Neuronal stem cell (in vitro differentiated cells): ENCODE results near the gene IL17C.

Source experiments
- DNase-seq: peaks from one replicate; pipeline ENCODE4 v3.0.0-alpha.2; 2013; ENCODE audit warnings: low spot score
- H2AFZ ChIP-seq: one replicate; pipeline ENCODE4 v1.6.1; 2013; ENCODE audit warnings: mild to moderate bottlenecking, low read length, inconsistent platforms
- H2AK5ac ChIP-seq: 2 replicates; pipeline ENCODE4 v1.6.1; 2013; ENCODE audit warnings: low read depth, mild to moderate bottlenecking, inconsistent platforms, low read length, moderate library complexity, mixed read lengths
- H2BK120ac ChIP-seq: 2 replicates; pipeline ENCODE4 v1.6.1; 2013; ENCODE audit warnings: low read depth, mild to moderate bottlenecking, inconsistent platforms, low read length, moderate library complexity, mixed read lengths
- H2BK12ac ChIP-seq: one replicate; pipeline ENCODE4 v1.6.1; 2013; ENCODE audit warnings: low read length, inconsistent platforms
- H2BK15ac ChIP-seq: 2 replicates; pipeline ENCODE4 v1.6.1; 2013; ENCODE audit warnings: mild to moderate bottlenecking, low read length, inconsistent platforms, mixed read lengths
- H2BK5ac ChIP-seq: one replicate; pipeline ENCODE4 v1.6.1; 2013; ENCODE audit warnings: inconsistent platforms, mild to moderate bottlenecking, low read length, moderate library complexity
- H3K14ac ChIP-seq: one replicate; pipeline ENCODE4 v1.6.1; 2013; ENCODE audit warnings: low read length, inconsistent platforms
- H3K18ac ChIP-seq: 2 replicates; pipeline ENCODE4 v1.6.1; 2013; ENCODE audit warnings: low read length, inconsistent platforms
- H3K23ac ChIP-seq: 2 replicates; pipeline ENCODE4 v1.6.1; 2013; ENCODE audit warnings: low read depth, mild to moderate bottlenecking, mixed read lengths, low read length, inconsistent platforms; ENCODE audit not compliant: poor library complexity
- H3K27ac ChIP-seq: replicated peaks from 3 replicates; pipeline ENCODE4 v1.5.1; 2013; ENCODE audit warnings: low read length, inconsistent platforms
- H3K27me3 ChIP-seq, 3 experiments: 2 replicates each; pipeline ENCODE4 v1.6.1; 2013; ENCODE audit warnings: low read length in 3 of 3, mild to moderate bottlenecking in 2 of 3, inconsistent platforms in 1 of 3, low read depth in 1 of 3, mixed read lengths in 1 of 3, moderate library complexity in 1 of 3; ENCODE audit not compliant: control insufficient read depth in 3 of 3, insufficient read depth in 3 of 3
- H3K36me3 ChIP-seq, 2 donors: replicated peaks in 1 of 2; 2 replicates each; pipeline ENCODE4 v1.6.1; 2013; ENCODE audit warnings: low read length in 2 of 2; ENCODE audit not compliant: control insufficient read depth in 2 of 2, insufficient read depth in 2 of 2
- H3K4ac ChIP-seq: 2 replicates; pipeline ENCODE4 v1.6.1; 2013; ENCODE audit warnings: inconsistent platforms, mild to moderate bottlenecking, low read length, moderate library complexity
- H3K4me1 ChIP-seq, 2 donors: 1 replicate in 1 of 2; 2 replicates in 1 of 2; pipeline ENCODE4 v1.6.1; 2013; ENCODE audit warnings: low read length in 2 of 2, low read depth in 1 of 2; ENCODE audit not compliant: control insufficient read depth in 2 of 2, insufficient read depth in 1 of 2
- H3K4me2 ChIP-seq: one replicate; pipeline ENCODE4 v1.6.1; 2013; ENCODE audit warnings: mild to moderate bottlenecking, low read length, inconsistent platforms; ENCODE audit not compliant: insufficient read depth, poor library complexity, severe bottlenecking
- H3K4me3 ChIP-seq, 2 donors: 2 replicates each; pipeline ENCODE4 v1.5.1; 2013; ENCODE audit warnings: low read length in 2 of 2, mild to moderate bottlenecking in 2 of 2, inconsistent platforms in 1 of 2, moderate library complexity in 1 of 2
- H3K79me1 ChIP-seq: one replicate; pipeline ENCODE4 v1.6.1; 2013; ENCODE audit warnings: low read depth, mild to moderate bottlenecking, inconsistent platforms, low read length, moderate library complexity
- H3K9ac ChIP-seq: one replicate; pipeline ENCODE4 v1.6.1; 2013; ENCODE audit warnings: mild to moderate bottlenecking, low read depth, low read length, inconsistent platforms; ENCODE audit not compliant: poor library complexity
- H3K9me3 ChIP-seq, 2 donors: replicated peaks in 1 of 2; 2 replicates each; pipeline versions ENCODE3 to v1.6.1; 2013; ENCODE audit warnings: low read length in 2 of 2, mild to moderate bottlenecking in 2 of 2, inconsistent platforms in 1 of 2, low read depth in 1 of 2, mixed read lengths in 1 of 2, moderate library complexity in 1 of 2; ENCODE audit not compliant: control insufficient read depth in 2 of 2, insufficient read depth in 1 of 2
- H4K8ac ChIP-seq: one replicate; pipeline ENCODE4 v1.6.1; 2013; ENCODE audit warnings: low read depth, mild to moderate bottlenecking, inconsistent platforms, low read length, moderate library complexity
- H4K91ac ChIP-seq: one replicate; pipeline ENCODE4 v1.6.1; 2013; ENCODE audit warnings: low read length, low read depth, mild to moderate bottlenecking, inconsistent platforms; ENCODE audit not compliant: poor library complexity
- WGBS, 2 donors: extraction: QIAGEN DNeasy Blood & Tissue Kit; methylation state at CpG; one replicate each; pipeline ENCODE4 v1.1.7; 2013; ENCODE audit warnings: missing lambda C conversion rate in 2 of 2, mixed read lengths in 1 of 2; ENCODE audit not compliant: insufficient read length in 2 of 2, insufficient replicate concordance in 1 of 2; ENCODE audit errors: extremely low coverage in 2 of 2; 5-methylcytosine and 5-hydroxymethylcytosine counted together

IL17C gene

GRCh38 chr16:88593061-88593460, 45.3 kb upstream of the IL17C start:
- Histone ChIP-seq H3K4ac (no peak overlapping the region), H2BK120ac (no peak overlapping the region), H3K4me2 (no peak overlapping the region), H3K79me1 (peaks cover 4% of the 10 kb centered on the region), H3K18ac (no peak overlapping the region), H3K36me3 (peaks cover 34 to 79% of the 10 kb centered on the region in 2 donors), H3K27ac (no peak overlapping the region), H2BK15ac (no peak overlapping the region), H4K91ac (no peak overlapping the region), H2AFZ (no peak overlapping the region), H4K8ac (no peak overlapping the region), H2BK12ac (no peak overlapping the region), H3K9ac (no peak overlapping the region), H2BK5ac (no peak overlapping the region), H3K9me3 (no peaks in the 10 kb centered on the region), H3K27me3 (peaks cover 0 to 1% (median 0%) of the 10 kb centered on the region in 3 experiments), H3K4me1 (no peaks in the 10 kb centered on the region), H3K14ac (no peak overlapping the region), H3K4me3 (no peak overlapping the region), H2AK5ac (no peak overlapping the region), H3K23ac (no peak overlapping the region)
- no peak for DNase-seq
- WGBS, 2 donors: no CpG with 5 or more reads among the region's 12 CpGs

- Histone ChIP-seq H2BK12ac (no peak overlapping the region), H3K23ac (peak overlapping the region; percentile 81), H3K27me3 (peaks cover 0 to 1% (median 0%) of the 10 kb centered on the region in 3 experiments), H3K4me2 (no peak overlapping the region), H2BK15ac (no peak overlapping the region), H2AK5ac (no peak overlapping the region), H3K4ac (no peak overlapping the region), H3K9me3 (no peaks in the 10 kb centered on the region), H3K18ac (no peak overlapping the region), H2BK120ac (no peak overlapping the region), H3K27ac (no peak overlapping the region), H4K91ac (no peak overlapping the region), H3K9ac (no peak overlapping the region), H3K36me3 (peaks cover 34 to 79% of the 10 kb centered on the region in 2 donors), H3K79me1 (peaks cover 4% of the 10 kb centered on the region), H3K4me1 (no peaks in the 10 kb centered on the region), H2BK5ac (no peak overlapping the region), H3K14ac (no peak overlapping the region), H3K4me3 (no peak overlapping the region), H4K8ac (no peak overlapping the region), H2AFZ (no peak overlapping the region)
- WGBS, 2 donors: no CpG with 5 or more reads among the region's 11 CpGs
- DNase-seq: no peak
These were observed 44.9 kb upstream of the IL17C start for GRCh38 chr16:88593489-88593888.

GRCh38 chr16:88593910-88594309, 44.5 kb upstream of the IL17C start:
- Histone ChIP-seq H3K4ac (no peak overlapping the region), H3K23ac (no peak overlapping the region), H2BK12ac (no peak overlapping the region), H3K4me3 (no peak overlapping the region), H2BK15ac (no peak overlapping the region), H3K4me2 (no peak overlapping the region), H4K91ac (no peak overlapping the region), H2AFZ (no peak overlapping the region), H3K36me3 (peaks cover 37 to 79% of the 10 kb centered on the region in 2 donors), H2BK5ac (no peak overlapping the region), H3K14ac (no peak overlapping the region), H3K4me1 (no peaks in the 10 kb centered on the region), H3K79me1 (peaks cover 5% of the 10 kb centered on the region), H3K27me3 (peaks cover 0 to 1% (median 0%) of the 10 kb centered on the region in 3 experiments), H3K9ac (no peak overlapping the region), H3K18ac (no peak overlapping the region), H2BK120ac (no peak overlapping the region), H4K8ac (no peak overlapping the region), H2AK5ac (no peak overlapping the region), H3K9me3 (no peaks in the 10 kb centered on the region), H3K27ac (no peak overlapping the region)
- DNase-seq: no peak
- WGBS, 2 donors: no CpG with 5 or more reads among the region's 6 CpGs

- DNase-seq: no peak
- Histone ChIP-seq H3K4ac (no peak overlapping the region), H2AFZ (no peak overlapping the region), H4K8ac (no peak overlapping the region), H3K27me3 (no peaks in the 10 kb centered on the region), H2AK5ac (no peak overlapping the region), H3K4me3 (no peak overlapping the region), H3K23ac (no peak overlapping the region), H3K36me3 (peaks cover 40 to 79% of the 10 kb centered on the region in 2 donors), H3K14ac (no peak overlapping the region), H2BK12ac (no peak overlapping the region), H3K79me1 (peaks cover 9% of the 10 kb centered on the region), H3K9me3 (no peaks in the 10 kb centered on the region), H3K27ac (no peak overlapping the region), H2BK15ac (no peak overlapping the region), H3K4me2 (no peak overlapping the region), H3K4me1 (no peaks in the 10 kb centered on the region), H3K9ac (no peak overlapping the region), H3K18ac (no peak overlapping the region), H2BK5ac (no peak overlapping the region), H2BK120ac (no peak overlapping the region), H4K91ac (no peak overlapping the region)
- WGBS, 2 donors: no CpG with 5 or more reads among the region's 6 CpGs
These were observed 43.3 kb upstream of the IL17C start for GRCh38 chr16:88595101-88595500.
